HCT116 (cell line): ENCODE results near the gene CEP112. TPM values are rescaled to one million over a fixed set of nuclear protein-coding genes. Genes with fewer than 3 reads are reported as not detected.

ENCODE experiments used
- ATAC-seq: fragments of 200-7000 bp; cut with Tn5 transposase; 2 replicates; pipeline ENCODE4 v1.9.1; 2020; ENCODE audit warnings: mild to moderate bottlenecking, moderate library complexity
- BruUV-seq: library from RNA; stranded (reverse); fragments of 400-500 nt; replicated peaks from 2 replicates; lab custom pipeline; 2021; lab: Mats Ljungman, UMichigan
- CTCF ChIA-PET: fragments of 300-600 bp; sonication (Branson Sonifier 250); formaldehyde crosslinking; loops from one replicate; lab custom pipeline; 2021; ENCODE audit warnings: antibody characterized with exemption; lab: Charles Lee
- POLR2A ChIA-PET: fragments of 300-600, 350-600 bp; sonication (Branson Sonifier 250); formaldehyde crosslinking; loops from one replicate; lab custom pipeline; 2021; ENCODE audit warnings: antibody characterized with exemption; lab: Charles Lee
- RAD21 ChIA-PET, 2 experiments: fragments of 300-600 bp; sonication (Branson Sonifier 250); formaldehyde crosslinking; loops; one replicate each; lab custom pipeline; 2023; ENCODE audit warnings: low total read pairs in 2 of 2; ENCODE audit not compliant: uncharacterized antibody in 2 of 2, unreplicated experiment in 2 of 2, low non-redundant PET in 1 of 2; lab: Charles Lee
- DNase-seq: peaks from one replicate; pipeline ENCODE4 v3.0.0-alpha.2; 2010; ENCODE audit warnings: low read depth, low spot score
- H2AFZ ChIP-seq: fragments of 200-600 bp; shearing (Covaris generic), sonication (generic); 2 replicates; pipeline ENCODE4 v1.6.1; 2017; ENCODE audit warnings: low read depth, mixed run types, mixed read lengths, antibody characterized with exemption, low read length; ENCODE audit not compliant: poor library complexity, severe bottlenecking
- H3K27ac ChIP-seq: 2 replicates; pipeline ENCODE4 v1.5.1; 2012; ENCODE audit warnings: low read depth, low read length
- H3K27me3 ChIP-seq: fragments of 200-600 bp; sonication (generic); 2 replicates; pipeline ENCODE4 v1.6.1; 2016; ENCODE audit warnings: mixed run types, low read length, mixed read lengths; ENCODE audit not compliant: insufficient read depth
- H3K36me3 ChIP-seq, 2 experiments: fragments of 200-500 bp in 1 of 2; fragments of 200-600 bp in 1 of 2; sonication (Bioruptor generic) in 1 of 2; sonication (generic) in 1 of 2; 2 replicates each; pipeline versions ENCODE4 v1.5.1 to v1.6.1; 2014 to 2016; ENCODE audit warnings: low read length in 2 of 2, inconsistent platforms in 1 of 2, mixed read lengths in 1 of 2, mixed run types in 1 of 2; ENCODE audit not compliant: insufficient read depth in 2 of 2, control insufficient read depth in 1 of 2
- H3K4me1 ChIP-seq, 2 experiments: fragments of 200-600 bp in 1 of 2; sonication (generic) in 1 of 2; 2 replicates each; pipeline versions ENCODE4 v1.5.1 to v1.6.1; 2012 to 2017; ENCODE audit warnings: low read length in 2 of 2, inconsistent platforms in 1 of 2, mild to moderate bottlenecking in 1 of 2, mixed read lengths in 1 of 2, mixed run types in 1 of 2, moderate library complexity in 1 of 2; ENCODE audit not compliant: insufficient read depth in 2 of 2, control insufficient read depth in 1 of 2
- H3K4me2 ChIP-seq: fragments of 200-600 bp; sonication (generic); 2 replicates; pipeline ENCODE4 v1.6.1; 2017; ENCODE audit warnings: mixed run types, low read length, mixed read lengths
- H3K4me3 ChIP-seq, 2 experiments: fragments of 200-600 bp in 1 of 2; sonication (generic) in 1 of 2; replicated peaks in 1 of 2; 2 replicates each; pipeline ENCODE4 v1.5.1; 2011 to 2016; ENCODE audit warnings: low read length in 2 of 2, control low read depth in 1 of 2, low read depth in 1 of 2, mild to moderate bottlenecking in 1 of 2, mixed read lengths in 1 of 2, mixed run types in 1 of 2
- H3K79me2 ChIP-seq: fragments of 200-600 bp; sonication (generic); 2 replicates; pipeline ENCODE4 v1.6.1; 2017; ENCODE audit warnings: mild to moderate bottlenecking, mixed run types, low read length, moderate library complexity, mixed read lengths; ENCODE audit not compliant: insufficient read depth
- H3K9ac ChIP-seq: fragments of 200-600 bp; sonication (generic); 2 replicates; pipeline ENCODE4 v1.6.1; 2016; ENCODE audit warnings: low read length, mixed read lengths
- H3K9me2 ChIP-seq: fragments of 200-600 bp; sonication (generic), shearing (Covaris generic); 2 replicates; pipeline ENCODE4 v1.6.1; 2017; ENCODE audit warnings: mixed run types, mild to moderate bottlenecking, moderate library complexity; ENCODE audit not compliant: insufficient read depth
- H3K9me3 ChIP-seq, 2 experiments: fragments of 200-500 bp in 1 of 2; fragments of 200-600 bp in 1 of 2; sonication (Bioruptor generic) in 1 of 2; sonication (generic) in 1 of 2; 2 replicates each; pipeline ENCODE4 v1.6.1; 2014 to 2017; ENCODE audit warnings: low read length in 2 of 2, mixed read lengths in 2 of 2, inconsistent platforms in 1 of 2, low read depth in 1 of 2, mild to moderate bottlenecking in 1 of 2, mixed run types in 1 of 2, moderate library complexity in 1 of 2; ENCODE audit not compliant: control insufficient read depth in 1 of 2, insufficient read depth in 1 of 2
- H4K20me1 ChIP-seq: fragments of 200-600 bp; sonication (generic), shearing (Covaris generic); 2 replicates; pipeline ENCODE4 v1.6.1; 2017; ENCODE audit warnings: mixed run types, mild to moderate bottlenecking, moderate library complexity; ENCODE audit not compliant: insufficient read depth
- ATF3 ChIP-seq: IDR thresholded peaks from 2 replicates; pipeline ENCODE4 v1.6.1; 2012
- CBX3 ChIP-seq: IDR thresholded peaks from 2 replicates; pipeline ENCODE4 v1.6.1; 2012; ENCODE audit warnings: low read depth
- CEBPB ChIP-seq: IDR thresholded peaks from 2 replicates; pipeline ENCODE4 v1.6.1; 2012; ENCODE audit warnings: low read depth
- EGR1 ChIP-seq: IDR thresholded peaks from 2 replicates; pipeline ENCODE4 v1.6.1; 2012; ENCODE audit warnings: low read depth
- ELF1 ChIP-seq: IDR thresholded peaks from 2 replicates; pipeline ENCODE4 v1.6.1; 2012; ENCODE audit warnings: low read depth, borderline replicate concordance
- EZH2 ChIP-seq: fragments of 200-600 bp; sonication (generic); IDR thresholded peaks from 2 replicates; pipeline ENCODE4 v1.6.1; 2017; ENCODE audit warnings: antibody characterized with exemption, mixed run types
- FOSL1 ChIP-seq: IDR thresholded peaks from 2 replicates; pipeline ENCODE4 v1.6.1; 2012; ENCODE audit warnings: low read depth
- RAD21 ChIP-seq: IDR thresholded peaks from 2 replicates; pipeline ENCODE4 v1.6.1; 2012; ENCODE audit warnings: low read depth, mild to moderate bottlenecking
- REST ChIP-seq: IDR thresholded peaks from 2 replicates; pipeline ENCODE4 v1.6.1; 2012; ENCODE audit warnings: low read depth
- SIN3A ChIP-seq: IDR thresholded peaks from 2 replicates; pipeline ENCODE4 v1.6.1; 2012; ENCODE audit warnings: low read depth
- SP1 ChIP-seq: IDR thresholded peaks from 2 replicates; pipeline ENCODE4 v1.6.1; 2012; ENCODE audit warnings: low read depth
- SRF ChIP-seq: IDR thresholded peaks from 2 replicates; pipeline ENCODE4 v1.6.1; 2012; ENCODE audit warnings: low read depth
- YY1 ChIP-seq: IDR thresholded peaks from 2 replicates; pipeline ENCODE4 v1.6.1; 2011; ENCODE audit warnings: low read length, low read depth, moderate library complexity, mild to moderate bottlenecking; ENCODE audit not compliant: insufficient replicate concordance; ENCODE audit errors: extremely low read depth
- ZFX ChIP-seq: fragments of 450-650 bp; IDR thresholded peaks from 2 replicates; pipeline ENCODE4 v1.6.1; 2017
- ZNF274 ChIP-seq: fragments of 200-500 bp; sonication (Bioruptor generic); IDR thresholded peaks from 2 replicates; pipeline ENCODE4 v1.6.1; 2014; ENCODE audit warnings: mild to moderate bottlenecking, low read depth, low read length, inconsistent platforms
- intact Hi-C: fragments of 100-400 bp; cut with micrococcal nuclease; formaldehyde crosslinking; loops from 2 replicates; pipeline ENCODE4 v1.10.0; 2022
- total RNA-seq: library from RNA; stranded (reverse); gene quantifications from one replicate; pipeline ENCODE4 v1.2.1, GENCODE V29; 2021; ENCODE audit not compliant: unreplicated experiment

CEP112 gene
- total RNA-seq, 1 experiment from 2014 or later: 10.9 TPM

GRCh38 chr17:65813306-65813705 is 378.6 kb downstream of the CEP112 start:
- peaks cover 5% of the 10 kb centered on the region; the same call in 1 of the 2 replicates for H3K9me2 ChIP-seq
- BruUV-seq: no TSS peak
- CTCF ChIA-PET: no interaction called here

More at GRCh38 chr17:65813306-65813705, 378.6 kb downstream of the CEP112 start:
- Histone ChIP-seq H3K36me3 (no peaks in the 10 kb centered on the region), H3K4me1 (no peaks in the 10 kb centered on the region), H2AFZ (no peak overlapping the region), H3K4me3 (no peak overlapping the region), H3K9me3 (no peaks in the 10 kb centered on the region), H3K27ac (no peak overlapping the region), H3K4me2 (no peak overlapping the region), H3K79me2 (no peaks in the 10 kb centered on the region)
- RAD21 ChIA-PET: no interaction called here
- DNase-seq (no peak), ATAC-seq (no peak)
- intact Hi-C loops: no loop called here
- TF ChIP-seq SRF: no peak
- TF ChIP-seq FOSL1: no peak
- no peak for TF ChIP-seq SP1
- no peak for TF ChIP-seq RAD21
- TF ChIP-seq SIN3A: no peak
- TF ChIP-seq ZNF274: no peak
- TF ChIP-seq CBX3: no peak
- no peak for TF ChIP-seq EZH2
- no peak for TF ChIP-seq CEBPB
- TF ChIP-seq YY1: no peak
- no peak for TF ChIP-seq ZFX
- TF ChIP-seq ATF3: no peak
- TF ChIP-seq ELF1: no peak
- no peak for TF ChIP-seq EGR1
- TF ChIP-seq REST: no peak
- TF ChIP-seq, all 23 proteins: peak for 0
- H4K20me1 ChIP-seq: no peaks in the 10 kb centered on the region
- no peaks in the 10 kb centered on the region for H3K27me3 ChIP-seq
- H3K9ac ChIP-seq: no peak overlapping the region
- POLR2A ChIA-PET: no interaction called here
